RWPE2 (cell line): ENCODE results near the gene GJC2.

Experiments
- ATAC-seq: fragments of 200-7000 bp; cut with Tn5 transposase; 3 replicates; pipeline ENCODE4 v1.9.1; 2021; ENCODE audit warnings: low read depth
- DNase-seq: peaks from one replicate; pipeline ENCODE4 v3.0.0-alpha.2; 2020; ENCODE audit warnings: low spot score
- H3K27ac ChIP-seq: fragments of 450-650 bp; 2 replicates; pipeline ENCODE4 v1.5.1; 2017; ENCODE audit warnings: mild to moderate bottlenecking; ENCODE audit not compliant: poor library complexity, severe bottlenecking
- H3K27me3 ChIP-seq: fragments of 250-450 bp; sonication (Bioruptor Pico); 2 replicates; pipeline ENCODE4 v1.5.1; 2021; ENCODE audit warnings: mild to moderate bottlenecking, moderate library complexity; ENCODE audit not compliant: insufficient read depth, poor library complexity, severe bottlenecking
- H3K36me3 ChIP-seq: fragments of 250-450 bp; sonication (Bioruptor Pico); 2 replicates; pipeline ENCODE4 v1.5.1; 2020; ENCODE audit warnings: low read depth, mild to moderate bottlenecking, moderate library complexity
- H3K4me1 ChIP-seq: fragments of 250-450 bp; sonication (Bioruptor Pico); 2 replicates; pipeline ENCODE4 v1.5.1; 2021; ENCODE audit warnings: mild to moderate bottlenecking, moderate library complexity; ENCODE audit not compliant: insufficient read depth, poor library complexity, severe bottlenecking
- H3K4me3 ChIP-seq: fragments of 250-450 bp; sonication (Bioruptor Pico); 2 replicates; pipeline ENCODE4 v1.5.1; 2021; ENCODE audit warnings: mild to moderate bottlenecking, moderate library complexity; ENCODE audit not compliant: severe bottlenecking
- H3K9me3 ChIP-seq: fragments of 250-450 bp; sonication (Bioruptor Pico); 2 replicates; pipeline ENCODE4 v1.5.1; 2021; ENCODE audit warnings: mild to moderate bottlenecking, moderate library complexity; ENCODE audit not compliant: severe bottlenecking
- CTCF ChIP-seq: fragments of 450-650 bp; IDR thresholded peaks from one replicate; pipeline ENCODE4 v1.5.1; 2017; ENCODE audit warnings: mild to moderate bottlenecking, moderate library complexity; ENCODE audit not compliant: poor library complexity, severe bottlenecking

GJC2 gene

DNA sequence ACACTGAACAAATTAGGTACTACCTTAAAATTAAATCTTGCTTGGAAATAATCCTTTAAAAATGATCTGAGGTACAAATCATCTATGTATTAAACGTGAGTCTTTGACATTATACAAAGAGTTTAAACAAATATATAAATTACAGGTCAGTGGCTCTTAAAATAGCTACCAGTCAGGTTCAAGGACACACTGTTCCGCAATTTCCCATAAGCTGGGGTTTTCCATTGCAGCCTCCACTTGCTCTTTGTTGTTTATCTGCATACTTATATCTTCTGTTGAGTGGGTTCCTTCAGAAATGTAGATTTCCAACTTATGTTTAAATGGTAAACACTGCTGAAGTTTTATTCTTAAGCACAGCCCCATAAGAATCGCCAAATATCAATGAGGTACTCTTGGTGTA is 34.9 kb upstream of the GJC2 start:
- DNase-seq, result no peak
- Histone ChIP-seq H3K36me3 (no peaks in the 10 kb centered on the region), H3K9me3 (no peaks in the 10 kb centered on the region), H3K4me1 (no peaks in the 10 kb centered on the region), H3K27me3 (no peaks in the 10 kb centered on the region), H3K4me3 (no peak overlapping the region), H3K27ac (no peak overlapping the region)
- ATAC-seq, result no peak
- TF ChIP-seq CTCF, result no peak

GRCh38 chr1:228117335-228117734 is 32.4 kb upstream of the GJC2 start:
- ATAC-seq, result no peak
- no peak overlapping the region for H3K4me3 ChIP-seq
- no peak for TF ChIP-seq CTCF
- H3K4me1 ChIP-seq, result no peaks in the 10 kb centered on the region
- H3K9me3 ChIP-seq, result no peaks in the 10 kb centered on the region
- no peak overlapping the region for H3K27ac ChIP-seq
- DNase-seq, result no peak
- no peaks in the 10 kb centered on the region for H3K36me3 ChIP-seq
- H3K27me3 ChIP-seq, result no peaks in the 10 kb centered on the region

GRCh38 chr1:228118040-228118439 is 31.7 kb upstream of the GJC2 start:
- H3K27ac ChIP-seq, result no peak overlapping the region
- H3K4me1 ChIP-seq, result no peaks in the 10 kb centered on the region
- TF ChIP-seq CTCF, result no peak
- no peak for ATAC-seq
- no peaks in the 10 kb centered on the region for H3K27me3 ChIP-seq
- no peak for DNase-seq
- no peaks in the 10 kb centered on the region for H3K9me3 ChIP-seq
- H3K4me3 ChIP-seq, result no peak overlapping the region
- H3K36me3 ChIP-seq, result no peaks in the 10 kb centered on the region

DNA sequence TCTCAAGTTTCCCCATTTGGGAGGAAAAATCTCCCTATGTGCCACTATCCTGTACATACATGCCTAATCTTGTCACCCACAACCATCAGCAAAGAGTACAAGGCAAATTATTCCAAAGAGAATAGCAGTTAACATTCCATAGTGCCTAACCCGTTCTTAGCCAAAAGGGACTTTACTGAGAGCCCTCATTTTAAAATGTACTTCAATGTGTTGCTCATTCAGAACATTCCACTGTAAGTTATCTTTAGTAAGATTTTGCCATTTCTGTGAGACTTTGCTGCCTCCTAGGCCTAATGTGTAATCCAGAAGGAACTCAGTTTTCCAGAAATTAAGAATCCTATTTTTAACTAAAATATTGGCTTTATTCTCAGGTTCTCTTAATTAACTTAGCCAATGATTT is 29.4 kb upstream of the GJC2 start:
- Histone ChIP-seq H3K27ac (no peak overlapping the region), H3K27me3 (no peaks in the 10 kb centered on the region), H3K9me3 (no peaks in the 10 kb centered on the region), H3K4me3 (no peak overlapping the region), H3K36me3 (no peaks in the 10 kb centered on the region), H3K4me1 (no peaks in the 10 kb centered on the region)
- ATAC-seq (no peak), DNase-seq (no peak)
- TF ChIP-seq CTCF, result no peak

GRCh38 chr1:228120857-228121489 is 28.8 kb upstream of the GJC2 start:
- TF ChIP-seq CTCF, result no peak
- H3K27ac ChIP-seq, result no peak overlapping the region
- ATAC-seq, result no peak
- H3K27me3 ChIP-seq, result no peaks in the 10 kb centered on the region
- H3K9me3 ChIP-seq, result no peaks in the 10 kb centered on the region
- H3K4me1 ChIP-seq, result no peaks in the 10 kb centered on the region
- H3K4me3 ChIP-seq, result no peak overlapping the region
- DNase-seq, result no peak
- no peaks in the 10 kb centered on the region for H3K36me3 ChIP-seq
